Activated CD8-positive, alpha-beta memory T cell treated with anti-CD3 and anti-CD28 coated beads for 48 hours (primary cell): ENCODE measurements around the gene DMXL2.
"Not testable (repeated sequence)": the region's sequence is repeated elsewhere in the genome, so short reads cannot be mapped to it uniquely, and the experiment has no call there.

Source experiments
- DNase-seq, 3 experiments: peaks; one replicate each; pipeline ENCODE4 v3.0.0-alpha.2; 2020; ENCODE audit warnings: low read depth in 2 of 3, low spot score in 2 of 3

Gene DMXL2, protein sequence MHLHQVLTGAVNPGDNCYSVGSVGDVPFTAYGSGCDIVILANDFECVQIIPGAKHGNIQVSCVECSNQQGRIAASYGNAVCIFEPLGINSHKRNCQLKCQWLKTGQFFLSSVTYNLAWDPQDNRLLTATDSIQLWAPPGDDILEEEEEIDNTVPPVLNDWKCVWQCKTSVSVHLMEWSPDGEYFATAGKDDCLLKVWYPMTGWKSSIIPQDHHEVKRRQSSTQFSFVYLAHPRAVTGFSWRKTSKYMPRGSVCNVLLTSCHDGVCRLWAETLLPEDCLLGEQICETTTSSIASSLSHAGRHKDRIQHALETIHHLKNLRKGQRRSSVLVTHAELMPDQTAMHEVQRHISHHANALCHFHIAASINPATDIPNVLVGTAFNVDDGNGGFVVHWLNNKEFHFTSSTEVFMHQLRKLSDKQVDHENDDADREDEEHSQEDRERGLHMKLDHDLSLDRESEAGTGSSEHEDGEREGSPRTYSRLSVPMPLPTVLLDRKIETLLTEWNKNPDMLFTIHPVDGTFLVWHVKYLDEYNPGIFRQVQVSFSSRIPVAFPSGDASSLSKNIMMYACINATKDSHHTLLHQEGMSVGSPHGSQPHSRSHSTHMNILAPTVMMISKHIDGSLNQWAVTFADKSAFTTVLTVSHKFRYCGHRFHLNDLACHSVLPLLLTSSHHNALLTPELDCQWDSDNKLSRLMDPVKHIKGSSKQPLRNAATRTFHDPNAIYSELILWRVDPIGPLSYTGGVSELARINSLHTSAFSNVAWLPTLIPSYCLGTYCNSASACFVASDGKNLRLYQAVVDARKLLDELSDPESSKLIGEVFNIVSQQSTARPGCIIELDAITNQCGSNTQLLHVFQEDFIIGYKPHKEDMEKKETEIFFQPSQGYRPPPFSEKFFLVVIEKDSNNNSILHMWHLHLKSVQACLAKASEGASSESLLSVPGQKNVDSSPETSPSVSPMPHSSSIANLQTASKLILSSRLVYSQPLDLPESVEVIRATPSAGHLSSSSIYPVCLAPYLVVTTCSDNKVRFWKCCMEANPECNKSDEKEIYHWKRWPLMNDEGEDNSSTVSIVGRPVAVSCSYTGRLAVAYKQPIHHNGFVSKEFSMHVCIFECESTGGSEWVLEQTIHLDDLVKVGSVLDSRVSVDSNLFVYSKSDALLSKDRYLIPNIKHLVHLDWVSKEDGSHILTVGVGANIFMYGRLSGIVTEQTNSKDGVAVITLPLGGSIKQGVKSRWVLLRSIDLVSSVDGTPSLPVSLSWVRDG (N-terminal part only)

DNA sequence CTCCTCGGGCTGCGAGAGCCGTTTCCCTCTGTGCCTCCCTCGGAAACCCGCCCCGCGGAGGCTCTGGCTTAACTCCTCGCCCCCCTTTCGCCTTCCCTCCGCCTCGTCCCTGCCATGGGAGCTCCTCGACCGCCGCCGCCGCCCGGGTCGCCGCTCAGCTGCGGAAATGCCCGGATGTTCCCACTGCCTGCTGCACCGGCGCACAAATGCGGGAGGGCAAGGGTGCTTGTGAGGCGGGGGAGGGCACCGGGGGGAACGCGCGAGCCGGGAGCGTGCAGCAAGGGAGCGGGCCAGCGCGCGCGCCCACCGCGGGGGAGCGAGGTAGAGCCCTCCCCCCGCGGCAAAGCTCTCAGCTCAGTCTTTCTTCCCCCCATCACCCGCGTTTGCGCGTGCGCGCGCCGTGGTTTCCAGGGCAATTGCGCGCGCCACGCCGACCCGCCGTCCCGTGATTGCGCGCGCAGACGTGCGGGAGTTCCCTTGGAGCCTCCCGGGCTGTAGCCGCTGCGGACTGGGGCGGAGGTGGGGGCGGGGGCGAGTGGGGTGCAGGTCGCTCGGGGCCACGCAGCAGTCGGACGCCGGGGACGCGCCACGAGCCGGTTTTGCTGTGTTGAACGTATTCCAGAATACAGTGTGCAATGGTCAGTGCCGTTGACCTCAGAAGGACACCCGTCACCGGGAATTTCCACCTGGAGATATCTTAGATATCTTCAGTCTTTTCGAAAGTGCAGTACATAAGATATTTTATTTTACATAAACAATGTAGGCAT is at the start of gene DMXL2:
DMXL2 (minus strand) TSS at position 168 of the 767 bp plus-strand sequence. CDS start 226 bp downstream, outside the sequence.
- peak; percentile 47 to 71 (median 56) for DNase-seq

DNA sequence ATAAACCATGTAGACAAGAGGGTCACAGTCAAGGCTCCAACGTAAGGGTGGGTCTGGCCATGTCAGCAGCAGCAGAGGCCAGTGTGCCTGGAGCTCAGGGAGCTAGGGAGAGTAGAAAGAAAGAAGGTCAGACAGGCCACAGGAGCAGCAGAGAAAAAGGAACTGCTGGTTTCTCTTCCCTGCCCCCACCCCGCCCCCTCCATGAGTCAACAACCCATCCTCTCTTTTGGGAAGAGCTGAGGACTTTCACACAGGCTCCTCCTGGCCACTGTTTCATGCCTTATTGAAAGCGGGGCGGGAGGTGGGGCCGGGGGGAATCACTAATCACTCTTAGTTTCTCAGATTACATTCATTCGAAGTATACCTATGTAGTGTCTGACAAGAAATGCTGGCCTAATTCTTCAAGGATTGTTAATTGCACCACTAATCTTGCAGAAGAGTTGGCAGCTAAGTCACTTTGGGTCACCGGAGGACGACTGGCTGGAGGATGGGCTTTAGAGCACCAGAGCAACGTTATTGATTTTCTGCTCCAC is 49.6 kb upstream of the DMXL2 start:
- DNase-seq: no peak

DNA sequence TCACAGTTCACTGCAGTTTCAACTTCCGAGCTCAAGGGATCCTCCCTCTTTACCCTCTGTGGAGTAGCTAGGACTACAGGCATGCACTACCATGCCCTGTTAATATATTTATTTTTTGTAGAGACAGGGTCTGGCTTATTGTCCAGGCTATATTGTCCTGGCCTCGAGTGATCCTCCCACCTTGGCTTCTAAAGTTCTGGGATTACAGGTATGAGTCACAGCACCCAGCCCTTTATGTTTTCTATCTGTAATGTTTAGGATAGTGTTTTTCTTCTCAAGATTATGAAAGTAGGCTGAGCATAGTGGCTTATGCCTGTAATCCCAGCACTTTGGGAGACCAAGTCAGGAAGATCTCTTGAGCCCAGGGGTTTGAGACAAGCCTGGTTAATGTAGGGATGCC is 46.8 kb upstream of the DMXL2 start:
- no peak for DNase-seq

DNA sequence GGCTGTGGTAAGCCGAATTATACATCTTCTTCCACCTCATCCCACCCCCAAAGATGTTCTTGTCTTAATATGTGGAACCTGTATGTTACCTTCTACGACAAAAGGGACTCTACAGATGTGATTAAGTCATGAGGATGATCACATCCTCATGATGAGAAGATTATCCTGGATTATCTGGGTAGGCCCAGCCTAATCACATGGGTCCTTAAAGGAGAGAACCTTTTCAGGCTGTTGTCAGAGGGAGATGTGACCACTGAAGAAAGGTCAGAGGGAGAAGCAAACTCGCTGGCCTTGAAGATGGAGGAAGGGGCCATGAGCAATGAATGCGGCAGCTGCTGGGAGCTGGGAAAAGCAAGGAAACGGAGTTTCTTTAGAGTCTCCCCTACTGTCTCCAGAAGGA is 45.9 kb upstream of the DMXL2 start:
- DNase-seq: no peak

DNA sequence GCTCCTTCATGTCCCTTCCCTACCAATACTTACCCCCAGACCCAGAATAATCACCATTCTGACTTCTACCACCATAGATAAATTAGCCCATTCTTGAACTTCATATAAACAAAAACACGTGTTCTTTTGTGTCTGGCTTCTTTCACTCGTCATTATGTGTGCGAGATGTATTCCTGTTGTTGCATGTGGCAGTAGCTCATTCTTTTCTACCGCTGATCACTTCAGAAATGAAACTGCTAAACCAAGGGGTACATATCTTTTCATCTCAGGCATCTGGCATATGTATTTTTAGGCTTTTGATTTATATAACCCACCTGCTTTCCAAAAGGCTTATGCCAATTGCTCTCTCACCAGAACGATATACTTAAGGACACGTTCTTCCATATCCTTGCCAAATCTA is 44.9 kb upstream of the DMXL2 start:
- DNase-seq: no peak

DNA sequence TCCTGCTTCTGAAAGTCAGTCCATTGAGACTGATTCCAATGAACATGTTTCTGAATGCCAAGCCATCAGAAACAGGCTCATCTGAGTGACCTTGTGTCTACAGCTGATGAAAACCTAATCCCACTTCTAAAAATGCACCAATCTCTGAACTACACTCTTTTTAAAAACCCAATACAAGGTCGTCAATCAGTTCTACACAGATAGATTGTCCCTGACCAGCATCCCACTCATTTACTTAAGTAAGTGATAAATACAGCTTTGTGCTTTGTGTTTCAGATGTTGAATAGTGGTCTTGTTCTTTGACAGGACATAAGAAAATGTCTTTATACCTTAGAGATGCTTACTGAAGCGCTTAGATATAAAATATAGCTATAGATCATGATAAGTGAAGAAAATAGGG is 38.5 kb upstream of the DMXL2 start:
- DNase-seq: no peak

DNA sequence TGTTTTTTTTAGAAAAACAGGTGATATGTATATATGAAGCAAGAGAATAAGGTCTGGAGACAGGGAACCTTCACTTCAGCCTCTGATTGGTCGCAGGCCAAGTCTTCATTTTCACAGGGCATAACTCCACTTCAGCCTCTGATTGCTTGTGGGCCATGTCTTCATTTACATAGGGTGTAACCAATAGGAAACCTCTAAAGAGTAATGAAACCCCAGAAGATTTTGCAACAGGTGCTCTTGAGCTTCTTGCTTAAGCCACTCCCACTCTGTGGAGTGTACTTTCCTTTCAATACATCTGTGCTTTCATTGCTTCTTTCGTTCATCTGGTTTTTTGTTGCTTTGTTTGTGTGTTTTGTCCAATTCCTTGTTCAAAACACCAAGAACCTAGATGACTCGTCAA is 36.1 kb upstream of the DMXL2 start:
- no peak for DNase-seq

DNA sequence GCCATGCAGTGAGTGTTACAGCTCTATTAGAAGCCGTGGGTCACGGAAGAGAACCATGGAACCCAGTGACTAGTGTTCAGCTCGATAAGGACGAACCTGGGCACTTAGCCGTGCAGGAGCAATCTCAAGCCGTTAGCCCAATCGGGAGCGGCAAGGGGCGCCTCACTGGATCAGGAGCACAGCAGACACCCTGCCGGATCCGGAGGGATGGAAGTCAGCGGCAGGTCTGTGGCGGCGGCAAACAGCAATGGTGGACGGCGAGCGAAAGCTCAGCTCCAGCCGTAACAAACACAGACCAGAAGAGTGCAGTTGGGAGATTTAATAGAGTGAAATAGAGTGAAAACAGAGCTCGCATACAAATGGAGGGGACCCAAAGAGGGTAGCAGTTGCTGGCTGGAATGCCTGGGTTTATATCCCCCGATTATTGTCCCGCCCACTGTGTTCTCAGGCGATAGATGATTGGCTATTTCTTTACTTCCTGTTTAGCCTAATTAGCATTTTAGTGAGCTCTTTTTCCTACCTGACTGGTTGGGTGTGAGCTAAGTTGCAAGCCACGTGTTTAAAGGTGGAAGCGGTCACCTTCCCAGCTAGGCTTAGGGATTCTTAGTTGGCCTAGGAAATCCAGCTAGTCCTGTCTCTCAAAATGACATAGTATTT is 33.0 kb upstream of the DMXL2 start:
- DNase-seq: not testable (repeated sequence)

DNA sequence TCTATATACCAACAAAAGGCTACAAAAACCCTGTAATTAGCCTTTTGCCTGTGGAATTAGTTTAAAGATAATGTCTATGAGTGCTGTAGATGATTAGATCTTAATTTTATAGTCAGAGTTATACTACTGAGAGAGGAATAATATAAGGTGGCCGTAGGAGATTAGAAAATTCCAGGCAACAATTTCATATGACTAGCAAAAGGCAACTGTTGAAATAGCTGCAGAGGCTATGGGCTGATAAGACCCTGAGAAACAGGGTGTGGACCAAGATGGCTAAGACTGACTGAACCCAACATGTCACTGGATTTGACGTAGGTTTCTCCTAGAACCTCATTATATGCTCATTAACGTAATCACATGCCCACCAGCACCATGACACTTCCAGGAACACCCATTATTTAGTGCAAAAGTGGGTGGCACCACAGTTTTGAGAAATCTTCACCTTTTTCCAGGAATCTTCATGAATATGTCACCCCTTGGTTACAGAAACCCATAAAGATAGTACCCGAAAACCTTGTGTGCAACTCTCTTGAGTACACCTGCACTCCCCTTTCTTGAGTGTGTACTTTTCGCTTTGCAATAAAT is 29.6 kb upstream of the DMXL2 start:
- no peak for DNase-seq

DNA sequence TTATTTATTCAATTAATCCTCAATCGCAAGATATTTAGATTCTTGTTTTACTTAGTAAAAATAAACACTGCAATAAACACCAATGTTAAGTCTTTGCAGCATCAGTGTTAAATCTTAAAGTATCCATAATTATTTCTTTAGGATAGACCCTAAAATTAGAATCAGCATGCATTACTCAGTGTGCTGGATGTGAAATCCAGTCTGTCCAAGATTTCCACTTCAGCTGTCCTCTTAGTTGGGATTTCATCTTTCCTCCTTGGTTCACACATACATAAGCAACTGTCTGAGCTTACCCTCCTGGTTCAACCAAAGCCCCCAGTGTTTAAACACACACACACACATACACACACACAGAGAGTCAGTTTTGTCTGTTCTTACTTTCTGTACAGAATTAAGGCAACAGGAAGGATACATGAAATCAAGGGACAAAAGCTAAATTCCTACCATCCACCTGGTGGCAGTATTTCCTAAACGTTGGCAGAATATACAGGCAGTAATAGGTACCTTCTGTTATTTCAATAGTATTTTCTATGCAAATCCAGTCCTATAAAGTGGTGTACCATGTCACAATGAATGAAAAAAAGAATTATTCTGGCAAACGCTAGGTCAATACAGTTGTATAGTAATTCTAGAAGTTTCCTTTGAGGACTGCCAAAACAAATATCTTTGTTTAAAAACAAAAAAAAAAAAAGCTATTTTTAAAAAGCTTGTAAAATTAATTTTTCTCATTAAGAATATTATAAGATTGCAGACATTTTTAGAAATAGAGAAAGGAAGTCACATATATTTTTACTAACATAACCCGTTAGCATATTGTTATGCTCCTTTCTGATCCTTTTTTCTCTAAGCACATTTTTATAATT is 27.3 kb upstream of the DMXL2 start:
- DNase-seq: no peak

DNA sequence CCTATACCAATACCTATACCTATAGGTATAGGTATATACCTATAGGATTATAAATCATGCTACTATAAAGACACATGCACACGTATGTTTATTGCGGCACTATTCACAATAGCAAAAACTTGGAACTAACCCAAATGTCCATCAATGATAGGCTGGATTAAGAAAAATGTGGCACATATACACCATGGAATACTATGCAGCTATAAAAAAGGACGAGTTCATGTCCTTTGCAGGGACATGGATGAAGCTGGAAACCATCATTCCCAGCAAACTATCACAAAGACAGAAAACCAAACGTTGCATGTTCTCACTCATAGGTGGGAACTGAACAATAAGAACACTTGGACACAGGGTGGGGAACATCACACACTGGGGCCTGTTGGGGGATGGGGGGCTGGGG is 26.1 kb upstream of the DMXL2 start:
- DNase-seq: not testable (repeated sequence)

DNA sequence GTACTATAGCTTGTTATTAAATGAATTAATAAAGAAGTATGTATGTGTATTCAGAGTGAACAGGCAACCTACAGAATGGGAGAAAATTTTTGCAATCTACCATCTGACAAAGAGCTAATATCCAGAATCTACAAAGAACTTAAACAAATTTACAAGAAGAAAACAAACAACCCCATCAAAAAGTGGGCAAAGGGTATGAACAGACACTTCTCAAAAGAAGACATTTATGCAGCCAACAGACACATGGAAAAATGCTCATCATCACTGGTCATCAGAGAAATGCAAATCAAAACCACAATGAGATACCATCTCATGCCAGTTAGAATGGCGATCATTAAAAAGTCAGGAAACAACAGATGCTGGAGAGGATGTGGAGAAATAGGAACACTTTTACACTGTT is 25.5 kb upstream of the DMXL2 start:
- not testable (repeated sequence) for DNase-seq

DNA sequence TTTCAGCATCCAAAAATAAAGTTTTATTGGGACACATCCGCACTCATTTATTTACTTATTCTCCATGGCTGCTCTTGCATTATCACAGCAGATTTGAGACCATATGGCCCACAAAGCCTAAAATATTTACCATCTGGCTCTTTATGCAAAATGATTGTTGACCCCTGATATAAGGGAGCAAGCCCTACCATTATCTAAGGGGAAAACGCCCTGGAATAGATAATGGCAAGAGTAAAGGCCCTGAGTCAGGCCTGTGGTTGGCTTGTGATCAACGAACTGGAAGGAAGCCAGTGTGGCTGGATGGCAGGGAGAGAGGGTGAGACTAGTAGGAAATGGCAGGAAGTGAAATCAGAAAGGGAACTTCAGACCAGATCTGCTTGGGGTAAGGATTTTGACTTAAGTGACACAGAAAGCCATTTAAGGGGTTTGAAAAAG is 24.6 kb upstream of the DMXL2 start:
- DNase-seq: no peak

DNA sequence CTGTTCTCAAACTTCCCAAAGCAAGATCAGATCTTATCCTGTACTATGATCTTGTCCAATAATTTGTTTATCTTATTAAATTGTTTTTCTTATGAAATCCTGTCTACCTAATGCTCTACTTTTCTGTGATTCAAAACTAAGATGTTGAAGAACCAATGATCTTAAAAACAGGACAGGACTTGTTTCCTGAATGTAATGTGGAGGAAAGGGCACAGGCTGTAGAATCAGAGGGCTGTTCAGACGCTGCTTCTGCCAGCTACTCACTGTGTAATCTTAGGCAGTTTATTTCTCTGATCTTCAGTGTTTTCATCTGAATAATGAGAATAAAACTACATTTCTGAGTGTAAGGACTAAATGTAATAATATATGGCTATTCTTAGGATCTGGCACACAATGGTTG is 20.1 kb upstream of the DMXL2 start:
- no peak for DNase-seq

DNA sequence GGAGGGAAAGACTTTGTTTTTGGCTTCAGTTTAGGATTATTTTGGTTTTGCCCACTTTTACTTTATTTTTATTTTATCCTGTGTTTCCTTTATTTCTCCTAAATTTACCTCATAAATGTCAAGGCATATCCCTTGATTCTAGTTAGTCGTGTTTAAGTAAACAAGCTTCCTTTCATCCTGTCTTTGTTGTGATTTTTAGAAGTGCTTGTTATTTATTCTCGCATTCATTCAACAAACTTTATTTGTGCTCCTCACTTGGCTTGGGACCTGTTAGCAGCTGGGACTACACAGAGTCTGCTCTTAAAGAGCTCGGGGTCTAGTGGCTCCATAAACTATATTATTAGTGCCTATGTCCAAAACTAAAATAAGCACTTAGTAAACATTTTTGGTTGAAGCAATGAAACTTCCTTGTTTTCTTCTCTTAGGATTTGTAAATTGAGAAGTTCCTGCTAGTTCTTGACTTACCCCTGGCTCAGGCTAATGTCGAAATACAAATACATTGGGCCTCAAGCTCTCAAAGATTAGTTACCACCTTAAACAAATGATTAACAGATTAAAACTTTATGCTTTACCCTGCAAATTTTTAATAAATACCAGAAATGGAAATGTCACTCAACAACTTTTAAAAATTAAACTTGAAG is 19.0 kb upstream of the DMXL2 start:
- no peak for DNase-seq

DNA sequence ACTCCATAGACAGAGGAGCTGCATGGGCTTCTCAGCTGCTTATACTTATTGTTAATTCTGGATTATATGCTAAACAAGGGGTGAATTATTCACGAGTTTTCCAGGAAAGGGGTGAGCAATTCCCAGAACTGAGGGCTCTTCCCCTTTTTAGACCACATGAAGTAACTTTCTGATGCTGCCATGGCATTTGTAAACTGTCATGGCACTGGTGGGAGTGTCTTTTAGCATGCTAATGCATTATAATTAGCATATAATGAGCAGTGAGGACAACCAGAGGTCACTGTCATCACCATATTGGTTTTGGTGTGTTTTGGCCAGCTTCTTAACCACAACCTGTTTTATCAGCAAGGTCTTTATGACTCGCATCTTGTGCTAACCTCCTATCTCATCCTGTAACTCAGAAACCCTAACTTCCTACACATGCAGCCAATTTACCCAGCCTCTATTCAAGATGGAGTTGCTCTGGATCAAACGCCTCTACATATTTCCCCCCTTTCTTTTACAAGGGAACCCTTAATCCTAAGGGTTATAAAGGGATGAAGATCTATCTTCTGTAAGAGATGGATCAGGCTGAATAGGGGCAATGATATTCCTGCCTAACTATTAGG is 12.1 kb upstream of the DMXL2 start:
- DNase-seq: no peak

DNA sequence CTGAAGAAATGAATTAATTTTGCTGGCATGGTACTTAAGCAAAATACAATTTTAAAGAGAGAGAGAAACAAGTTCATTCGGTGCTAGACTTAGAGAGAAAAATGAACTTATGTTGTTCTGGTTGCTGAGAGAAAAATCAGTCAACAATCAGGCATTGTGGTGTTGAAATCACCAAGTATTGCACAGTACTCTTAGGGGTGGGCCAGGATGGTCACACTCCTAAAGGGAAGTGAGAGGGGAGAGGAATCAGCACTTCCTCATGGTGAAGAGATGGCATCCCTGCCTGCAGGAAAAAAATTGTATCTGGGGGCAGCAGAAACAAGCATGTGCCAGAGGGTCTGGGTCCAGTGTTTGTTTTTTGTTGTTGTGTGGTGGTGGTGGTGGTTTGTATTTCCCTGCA is 7.0 kb upstream of the DMXL2 start:
- no peak for DNase-seq

DNA sequence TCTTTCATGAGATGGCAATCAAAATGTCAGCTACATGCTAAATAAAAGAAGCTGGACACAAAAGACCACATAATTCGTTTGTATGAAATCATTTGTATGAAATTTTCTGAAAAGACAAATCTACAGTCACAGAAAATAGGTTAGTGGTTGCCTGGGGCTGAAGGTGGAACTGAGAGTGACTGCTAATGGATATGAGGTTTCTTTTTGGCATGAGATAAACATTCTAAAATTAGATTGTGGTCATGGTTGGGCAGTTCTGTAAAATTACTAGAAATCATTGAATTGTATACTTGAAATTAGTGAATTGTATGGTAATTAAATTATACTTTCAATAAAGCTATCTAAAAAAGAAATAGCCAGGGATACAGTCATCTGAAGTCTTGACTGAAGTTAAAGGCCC is 2.7 kb upstream of the DMXL2 start:
- no peak for DNase-seq
